Large intestine (tissue), 3 donors: ENCODE measurements around the gene MTREX. TPM values are rescaled to one million over a fixed set of nuclear protein-coding genes. Genes with fewer than 3 reads are reported as not detected.

ENCODE experiments used
- DNase-seq, 2 donors: peaks; one replicate each; pipeline versions ENCODE4 v3.0.0 to v3.0.0-alpha.2; 2013
- H3K27ac ChIP-seq: one replicate; pipeline ENCODE4 v1.5.1; 2013; ENCODE audit warnings: low read length
- H3K27me3 ChIP-seq: 2 replicates; pipeline ENCODE4 v1.6.1; 2013; ENCODE audit warnings: low read length; ENCODE audit not compliant: control insufficient read depth, insufficient read depth
- H3K36me3 ChIP-seq: 2 replicates; pipeline ENCODE4 v1.6.1; 2013; ENCODE audit warnings: low read length; ENCODE audit not compliant: control insufficient read depth, insufficient read depth
- H3K4me1 ChIP-seq: one replicate; pipeline ENCODE4 v1.6.1; 2013; ENCODE audit warnings: low read length; ENCODE audit not compliant: control insufficient read depth, insufficient read depth
- H3K4me3 ChIP-seq: one replicate; pipeline ENCODE4 v1.5.1; 2013; ENCODE audit warnings: low read length
- H3K9me3 ChIP-seq: one replicate; pipeline ENCODE4 v1.6.1; 2013; ENCODE audit warnings: mild to moderate bottlenecking, low read depth, low read length, moderate library complexity; ENCODE audit not compliant: control insufficient read depth
- WGBS: methylation state at CpG from one replicate; pipeline ENCODE4 v1.1.5; 2013; ENCODE audit warnings: low lambda C conversion rate; ENCODE audit not compliant: insufficient coverage; 5-methylcytosine and 5-hydroxymethylcytosine counted together
- polyA plus RNA-seq: library from polyadenylated mRNA; unstranded; fragments of 120-200 nt; gene quantifications from one replicate; pipeline ENCODE4 v1.2.1, GENCODE V29; 2013

Gene MTREX
- polyA plus RNA-seq, 1 donor = 64.7 TPM

DNA sequence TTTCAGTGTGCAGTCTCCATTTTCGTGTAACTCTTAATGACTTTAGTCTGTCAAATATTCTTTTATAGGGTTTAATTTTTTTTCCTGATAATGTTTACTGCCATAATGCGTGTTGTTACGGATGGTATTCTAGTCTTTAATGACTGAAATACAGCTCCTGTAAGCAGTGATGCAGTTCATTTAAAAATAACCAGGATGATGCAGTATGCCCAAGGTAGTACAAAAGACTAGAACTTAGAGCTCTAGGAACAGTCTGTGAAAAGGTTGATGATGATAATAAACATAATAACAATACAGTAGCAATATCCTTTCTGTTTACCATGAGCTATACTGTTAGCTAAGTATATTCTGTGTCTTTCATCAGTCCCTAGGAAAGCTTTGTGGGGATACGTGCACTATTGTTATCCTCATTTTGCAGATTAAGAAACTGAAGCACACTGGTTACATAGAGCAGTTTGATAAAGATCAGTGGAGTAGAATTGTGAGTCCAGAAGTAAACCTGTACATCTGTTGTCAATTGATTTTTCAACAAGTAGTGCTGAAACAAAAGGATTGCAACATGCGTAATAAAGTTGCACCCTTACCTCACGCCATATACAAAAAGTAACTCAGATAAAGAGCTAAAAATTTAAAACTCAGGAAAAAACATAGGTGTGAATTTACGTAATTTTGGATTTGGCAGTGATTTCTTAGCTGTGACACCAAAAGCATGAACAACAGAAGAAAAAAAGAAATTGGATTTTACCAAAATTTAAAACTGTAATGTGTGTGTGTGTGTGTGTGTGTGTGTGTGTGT is 64.5 kb downstream of the MTREX start:
- Histone ChIP-seq H3K4me1 (no peaks in the 10 kb centered on the region), H3K4me3 (no peak overlapping the region), H3K27ac (no peak overlapping the region), H3K27me3 (no peaks in the 10 kb centered on the region), H3K36me3 (peaks cover 31% of the 10 kb centered on the region), H3K9me3 (peaks cover 3% of the 10 kb centered on the region)
- 97% methylated on average over 4 of the region's 7 CpGs for WGBS
- DNase-seq = no peak

DNA sequence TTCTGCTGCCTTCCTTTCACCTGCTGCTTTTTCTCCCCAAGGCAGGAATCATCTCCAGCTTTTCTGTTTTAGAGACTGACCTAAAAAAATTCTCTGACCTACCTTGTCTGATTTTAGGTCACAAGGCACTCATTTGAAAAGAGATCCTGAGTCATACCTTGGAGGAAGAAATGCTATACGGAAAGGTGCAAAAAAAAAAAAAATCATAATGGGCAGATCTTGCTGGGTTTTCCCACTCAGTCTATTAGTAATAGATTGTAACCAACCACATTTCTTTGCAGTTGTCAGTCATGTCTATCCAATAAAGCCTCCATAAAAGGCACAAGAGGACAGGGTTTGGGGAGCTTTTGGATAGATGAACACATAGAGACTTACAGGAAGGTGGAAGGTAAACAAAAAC is 70.0 kb downstream of the MTREX start:
- WGBS = no CpG with 5 or more reads among the region's 1 CpG
- H3K36me3 ChIP-seq = peaks cover 31% of the 10 kb centered on the region

GRCh38 chr5:55383254-55383653 is 75.5 kb downstream of the MTREX start:
- Histone ChIP-seq H3K9me3 (peaks cover 7% of the 10 kb centered on the region), H3K27ac (no peak overlapping the region), H3K27me3 (no peaks in the 10 kb centered on the region), H3K36me3 (peaks cover 22% of the 10 kb centered on the region), H3K4me3 (no peak overlapping the region), H3K4me1 (no peaks in the 10 kb centered on the region)
- no peak for DNase-seq

More for the DNA sequence above, 70.0 kb downstream of the MTREX start:
- Histone ChIP-seq H3K4me3 (no peak overlapping the region), H3K9me3 (peaks cover 6% of the 10 kb centered on the region), H3K27ac (no peak overlapping the region), H3K4me1 (no peaks in the 10 kb centered on the region), H3K27me3 (no peaks in the 10 kb centered on the region)
- DNase-seq = no peak

GRCh38 chr5:55384072-55384471 is 76.3 kb downstream of the MTREX start:
- Histone ChIP-seq H3K4me1 (peaks cover under 1% of the 10 kb centered on the region), H3K36me3 (peaks cover 23% of the 10 kb centered on the region), H3K4me3 (no peak overlapping the region), H3K27me3 (no peaks in the 10 kb centered on the region), H3K27ac (no peak overlapping the region), H3K9me3 (peaks cover 7% of the 10 kb centered on the region)
- DNase-seq = no peak
- 95% methylated on average over 2 of the region's 2 CpGs for WGBS

DNA sequence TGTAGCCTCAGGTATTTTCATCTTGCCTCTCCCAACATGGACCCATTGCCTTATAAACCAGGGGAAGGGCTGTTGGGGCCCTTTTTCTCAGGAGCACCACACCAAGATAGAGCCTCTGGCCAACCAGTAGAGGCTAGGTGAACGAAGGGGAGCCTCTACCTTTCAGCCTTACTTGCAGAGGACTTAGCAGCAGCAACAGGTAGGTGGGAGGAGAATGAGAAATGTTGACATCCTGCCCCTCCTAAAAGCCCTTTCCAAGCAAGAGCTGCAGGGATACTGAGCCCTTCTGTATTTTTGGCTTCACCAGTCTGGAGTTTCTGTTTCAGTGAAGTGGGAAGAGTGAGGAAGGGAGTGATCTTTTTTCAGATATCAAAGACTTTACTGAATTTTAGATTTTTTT is 77.4 kb downstream of the MTREX start:
- no peak for DNase-seq
- Histone ChIP-seq H3K27me3 (no peaks in the 10 kb centered on the region), H3K9me3 (peaks cover 7% of the 10 kb centered on the region), H3K4me1 (peaks cover 11% of the 10 kb centered on the region), H3K27ac (no peak overlapping the region), H3K36me3 (peaks cover 18% of the 10 kb centered on the region), H3K4me3 (no peak overlapping the region)
- WGBS = no CpG with 5 or more reads among the region's 1 CpG

GRCh38 chr5:55385846-55386245 is 78.1 kb downstream of the MTREX start:
- DNase-seq = no peak
- Histone ChIP-seq H3K27ac (no peak overlapping the region), H3K27me3 (no peaks in the 10 kb centered on the region), H3K4me1 (peaks cover 14% of the 10 kb centered on the region), H3K9me3 (peaks cover 7% of the 10 kb centered on the region), H3K36me3 (peaks cover 18% of the 10 kb centered on the region), H3K4me3 (no peak overlapping the region)
- WGBS = 97% methylated on average over 3 of the region's 3 CpGs

DNA sequence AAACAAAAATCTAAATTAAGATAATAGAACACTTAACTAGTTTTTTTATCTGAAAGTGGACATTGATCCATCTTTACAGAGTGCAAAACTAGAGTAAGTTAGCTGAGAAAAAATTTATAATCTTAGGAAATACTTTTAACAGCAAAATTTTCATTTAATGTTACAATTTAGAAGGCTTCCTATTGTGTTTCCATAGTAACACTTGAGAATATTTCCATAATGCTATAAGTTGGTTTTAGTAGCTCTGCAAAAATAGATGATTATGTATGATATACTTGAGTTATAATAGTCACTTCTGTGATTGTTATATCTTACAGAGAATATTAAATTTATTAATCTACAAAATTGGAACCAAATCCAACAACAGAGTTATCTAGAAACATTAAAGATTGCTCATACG is 78.6 kb downstream of the MTREX start:
- no peaks in the 10 kb centered on the region for H3K27me3 ChIP-seq
- peaks cover 18% of the 10 kb centered on the region for H3K36me3 ChIP-seq
- WGBS = no CpG with 5 or more reads among the region's 1 CpG
- peaks cover 7% of the 10 kb centered on the region for H3K9me3 ChIP-seq
- peaks cover 19% of the 10 kb centered on the region for H3K4me1 ChIP-seq
- no peak for DNase-seq
- H3K27ac ChIP-seq = no peak overlapping the region
- H3K4me3 ChIP-seq = no peak overlapping the region

DNA sequence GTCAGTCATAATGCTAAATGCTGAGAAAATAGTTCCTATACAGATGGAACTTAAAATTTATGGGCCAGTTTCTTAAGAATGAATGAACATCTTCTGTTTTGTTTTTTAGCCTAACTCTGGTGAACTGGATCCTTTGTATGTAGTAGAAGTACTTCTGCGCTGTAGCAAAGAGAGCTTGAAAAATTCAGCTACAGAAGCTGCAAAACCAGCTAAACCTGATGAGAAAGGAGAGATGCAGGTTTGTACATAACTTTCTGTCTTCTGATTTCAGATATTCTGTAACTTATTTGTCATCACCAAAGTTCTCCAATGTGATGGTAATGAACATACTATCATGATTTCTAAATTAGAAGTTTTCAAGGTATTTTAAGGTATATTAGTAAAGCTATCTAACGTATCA is 80.1 kb downstream of the MTREX start:
- H3K36me3 ChIP-seq = peaks cover 19% of the 10 kb centered on the region
- peaks cover 4% of the 10 kb centered on the region for H3K9me3 ChIP-seq
- peak in 1 of 2 donors; percentile 9 for DNase-seq
- H3K27me3 ChIP-seq = no peaks in the 10 kb centered on the region
- no peak overlapping the region for H3K4me3 ChIP-seq
- peaks cover 28% of the 10 kb centered on the region for H3K4me1 ChIP-seq
- H3K27ac ChIP-seq = no peak overlapping the region
- whole genome bisulfite sequencing = no CpG with 5 or more reads among the region's 2 CpGs

- no CpG with 5 or more reads among the region's 2 CpGs for WGBS
- no peaks in the 10 kb centered on the region for H3K9me3 ChIP-seq
- peaks cover 28% of the 10 kb centered on the region for H3K4me1 ChIP-seq
- peaks cover 19% of the 10 kb centered on the region for H3K36me3 ChIP-seq
- DNase-seq = peak; percentile 21 to 69
- no peak overlapping the region for H3K4me3 ChIP-seq
- H3K27me3 ChIP-seq = no peaks in the 10 kb centered on the region
- peak overlapping the region; percentile 86 for H3K27ac ChIP-seq
Measured at GRCh38 chr5:55391707-55392106, 83.9 kb downstream of the MTREX start.

GRCh38 chr5:55392669-55393068 is 84.9 kb downstream of the MTREX start:
- no CpG with 5 or more reads among the region's 1 CpG for WGBS
- H3K9me3 ChIP-seq = no peaks in the 10 kb centered on the region
- H3K4me1 ChIP-seq = peaks cover 28% of the 10 kb centered on the region
- H3K27ac ChIP-seq = peak overlapping the region; percentile 86
- no peak overlapping the region for H3K4me3 ChIP-seq
- no peaks in the 10 kb centered on the region for H3K27me3 ChIP-seq
- no peak for DNase-seq
- peaks cover 19% of the 10 kb centered on the region for H3K36me3 ChIP-seq
